Endothelial cell of umbilical vein (primary cell): ENCODE data around the gene RALGAPB. TPM values are rescaled to one million over a fixed set of nuclear protein-coding genes. Genes with fewer than 3 reads are reported as not detected.

Experiments used
- BruUV-seq: library from RNA; stranded (reverse); fragments of 400-500 nt; replicated peaks from 2 replicates; lab custom pipeline; 2021; lab: Mats Ljungman, UMichigan
- CTCF ChIA-PET: fragments of 300-600, 350-600 bp; sonication (Branson Sonifier 250); formaldehyde crosslinking; loops from one replicate; lab custom pipeline; 2021; ENCODE audit warnings: antibody characterized with exemption, inconsistent platforms; lab: Charles Lee
- POLR2A ChIA-PET: fragments of 300-600, 350-600 bp; sonication (Branson Sonifier 250); formaldehyde crosslinking; loops from one replicate; lab custom pipeline; 2021; ENCODE audit warnings: antibody characterized with exemption, inconsistent platforms; lab: Charles Lee
- DNase-seq: peaks from one replicate; pipeline ENCODE4 v3.0.0-alpha.2; 2011; ENCODE audit warnings: low read depth, low spot score
- FAIRE-seq: peaks from 2 replicates; lab custom pipeline; 2011; peaks lifted over from hg19 to GRCh38; lab: Jason Lieb, UNC
- H2AFZ ChIP-seq: 2 replicates; pipeline ENCODE4 v1.6.0; 2012; ENCODE audit warnings: low read depth, low read length, control low read depth, inconsistent platforms
- H3K27ac ChIP-seq: 2 replicates; pipeline ENCODE4 v1.5.1; 2011; ENCODE audit warnings: low read depth, mild to moderate bottlenecking, control low read depth, low read length, moderate library complexity; ENCODE audit not compliant: insufficient read depth
- H3K27me3 ChIP-seq, 2 experiments: 2 replicates each; pipeline versions ENCODE4 v1.6.0 to v1.6.1; 2011; ENCODE audit warnings: low read length in 2 of 2, mixed read lengths in 1 of 2; ENCODE audit not compliant: control insufficient read depth in 2 of 2, insufficient read depth in 2 of 2
- H3K36me3 ChIP-seq, 2 experiments: 2 replicates in 1 of 2; 3 replicates in 1 of 2; pipeline ENCODE4 v1.5.1; 2011; ENCODE audit warnings: low read length in 2 of 2, mild to moderate bottlenecking in 1 of 2, moderate library complexity in 1 of 2; ENCODE audit not compliant: control insufficient read depth in 2 of 2, insufficient read depth in 2 of 2; ENCODE audit errors: extremely low read depth in 1 of 2
- H3K4me1 ChIP-seq: 3 replicates; pipeline ENCODE4 v1.5.1; 2011; ENCODE audit warnings: mild to moderate bottlenecking, low read length; ENCODE audit not compliant: control insufficient read depth, insufficient read depth; ENCODE audit errors: extremely low read depth
- H3K4me2 ChIP-seq: 2 replicates; pipeline ENCODE4 v1.6.1; 2011; ENCODE audit warnings: low read length, control low read depth, mixed read lengths; ENCODE audit not compliant: insufficient read depth
- H3K4me3 ChIP-seq, 3 experiments: fragments of 200-600 bp in 1 of 3; sonication (generic), shearing (Covaris generic) in 1 of 3; replicated peaks in 1 of 3; 2 replicates each; pipeline ENCODE4 v1.5.1; 2011 to 2016; ENCODE audit warnings: control low read depth in 3 of 3, low read length in 3 of 3, mild to moderate bottlenecking in 2 of 3, inconsistent platforms in 1 of 3, low read depth in 1 of 3, moderate library complexity in 1 of 3; ENCODE audit not compliant: insufficient read depth in 1 of 3
- H3K79me2 ChIP-seq: 2 replicates; pipeline ENCODE4 v1.6.0; 2012; ENCODE audit warnings: low read length, inconsistent platforms; ENCODE audit not compliant: control insufficient read depth, insufficient read depth
- H3K9ac ChIP-seq: replicated peaks from 2 replicates; pipeline ENCODE3; 2011; ENCODE audit warnings: low read length, control low read depth; ENCODE audit not compliant: insufficient read depth; ENCODE audit errors: extremely low read depth
- H3K9me1 ChIP-seq: replicated peaks from 3 replicates; pipeline ENCODE4 v1.6.0; 2011; ENCODE audit warnings: mild to moderate bottlenecking, low read length; ENCODE audit not compliant: control insufficient read depth, insufficient read depth; ENCODE audit errors: extremely low read depth
- H3K9me3 ChIP-seq: replicated peaks from 2 replicates; pipeline ENCODE4 v1.5.1; 2012; ENCODE audit warnings: low read length, inconsistent platforms; ENCODE audit not compliant: control insufficient read depth, insufficient read depth
- H4K20me1 ChIP-seq: replicated peaks from 2 replicates; pipeline ENCODE3; 2011; ENCODE audit warnings: mild to moderate bottlenecking, low read length; ENCODE audit not compliant: control insufficient read depth, insufficient read depth; ENCODE audit errors: extremely low read depth
- EZH2 ChIP-seq: IDR thresholded peaks from 2 replicates; pipeline ENCODE4 v1.6.1; 2012; ENCODE audit warnings: borderline replicate concordance, low read depth, mild to moderate bottlenecking, moderate library complexity, low read length, inconsistent platforms; ENCODE audit not compliant: severe bottlenecking
- FOS ChIP-seq: IDR thresholded peaks from 2 replicates; pipeline ENCODE4 v1.6.1; 2011; ENCODE audit warnings: mild to moderate bottlenecking, low read length, moderate library complexity, borderline replicate concordance; ENCODE audit not compliant: insufficient read depth
- GATA2 ChIP-seq: IDR thresholded peaks from 2 replicates; pipeline ENCODE4 v1.7.0; 2011; ENCODE audit warnings: low read depth, mild to moderate bottlenecking, moderate library complexity, mixed read lengths, low read length; ENCODE audit not compliant: insufficient read length, insufficient read depth
- JUN ChIP-seq: IDR thresholded peaks from 2 replicates; pipeline ENCODE4 v1.6.1; 2011; ENCODE audit warnings: borderline replicate concordance, low read depth; ENCODE audit not compliant: insufficient read length, insufficient read depth
- MYC ChIP-seq: IDR thresholded peaks from one replicate; pipeline ENCODE4 v1.6.1; 2011; ENCODE audit warnings: mild to moderate bottlenecking, low read depth, low read length
- POLR2A ChIP-seq: IDR thresholded peaks from 2 replicates; pipeline ENCODE4 v1.6.1; 2012; ENCODE audit warnings: low read depth, mild to moderate bottlenecking, control low read depth, low read length
- POLR2AphosphoS5 ChIP-seq: IDR thresholded peaks from 2 replicates; pipeline ENCODE4 v1.6.1; 2012; ENCODE audit warnings: low read depth, mild to moderate bottlenecking, control low read depth, low read length, moderate library complexity; ENCODE audit not compliant: insufficient read depth
- dilution Hi-C: fragments of 300-500 bp; cut with MboI; formaldehyde crosslinking; loops from one replicate; pipeline ENCODE4 v1.15.0; 2019; ENCODE audit warnings: low sequenced_read_pairs; ENCODE audit not compliant: extremely low pct_ligation_motif_present
- intact Hi-C: fragments of 100-400 bp; cut with micrococcal nuclease; formaldehyde crosslinking; loops from one replicate; pipeline ENCODE4 v1.10.0; 2022
- polyA plus RNA-seq, 4 experiments: library from polyadenylated mRNA; depleted of rRNA in 3 of 4; stranded (reverse) in 3 of 4; unstranded in 1 of 4; fragments of >200 nt; gene quantifications; 2 replicates each; pipeline versions ENCODE4 v1.2.1 to v1.2.3, GENCODE V29; 2011 to 2012; ENCODE audit warnings: missing spikeins in 1 of 4
- total RNA-seq: library from RNA; stranded (reverse); gene quantifications from 2 replicates; pipeline ENCODE4 v1.2.3, GENCODE V29; 2021
- TF ChIP-seq, protein P1 (sequence below): IDR thresholded peaks from 2 replicates; pipeline ENCODE4 v1.6.1; 2011; ENCODE audit not compliant: insufficient read depth, insufficient read length
- TF ChIP-seq, protein P2 (sequence below), 2 donors: IDR thresholded peaks; 1 replicate in 1 of 2; 2 replicates in 1 of 2; pipeline ENCODE4 v1.5.1; 2011; ENCODE audit warnings: low read length in 2 of 2, mild to moderate bottlenecking in 2 of 2, moderate library complexity in 2 of 2, control low read depth in 1 of 2, inconsistent platforms in 1 of 2, low read depth in 1 of 2; ENCODE audit not compliant: insufficient read depth in 1 of 2; ENCODE audit errors: extremely low read depth in 1 of 2

RALGAPB gene
- total and polyA plus RNA-seq, 2 donors (not counting 3 experiments of a cell fraction or from before 2014, with no cell fraction given) = 12.8 to 38.7 TPM

DNA sequence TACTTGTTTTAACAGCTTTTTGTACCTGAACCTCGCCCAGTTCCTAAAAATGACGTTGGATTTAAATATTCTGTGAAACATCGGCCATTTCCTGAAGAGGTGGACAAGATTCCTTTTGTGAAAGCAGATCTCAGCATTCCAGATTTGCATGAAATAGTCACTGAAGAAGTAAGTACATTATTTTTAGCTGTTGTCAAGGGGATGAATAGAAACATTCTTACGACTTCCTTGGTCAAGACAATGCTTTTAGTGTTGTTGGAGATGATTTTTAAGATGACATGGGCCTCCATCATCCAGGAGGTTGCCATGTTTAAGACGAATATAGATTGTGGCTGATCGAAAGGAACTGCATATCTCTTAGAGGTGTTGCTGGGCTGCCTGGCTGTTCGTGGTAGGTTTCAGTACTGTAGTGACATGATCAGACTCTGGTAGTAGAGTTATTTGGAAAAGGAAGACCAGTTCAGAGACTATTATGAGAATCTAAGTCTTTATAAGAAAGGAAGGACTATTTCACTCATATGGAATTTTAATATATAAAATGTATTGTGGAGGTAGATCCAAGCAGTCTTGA, 78.5 kb downstream of the RALGAPB start:
- no peaks in the 10 kb centered on the region for H3K79me2 ChIP-seq
- peaks cover 9 to 16% of the 10 kb centered on the region in 2 experiments for H3K36me3 ChIP-seq
- H3K27me3 ChIP-seq = no peaks in the 10 kb centered on the region
- no peaks in the 10 kb centered on the region for H3K4me1 ChIP-seq
- intact Hi-C loops = no loop called here
- no peak overlapping the region for H3K9ac ChIP-seq
- BruUV-seq = no TSS peak
- H3K9me3 ChIP-seq = no peaks in the 10 kb centered on the region
- no peaks in the 10 kb centered on the region for H3K9me1 ChIP-seq
- no peak overlapping the region for H2AFZ ChIP-seq
- no peaks in the 10 kb centered on the region for H4K20me1 ChIP-seq
- CTCF ChIA-PET = no interaction called here
- H3K4me3 ChIP-seq = no peak overlapping the region
- no peak overlapping the region for H3K4me2 ChIP-seq
- TF ChIP-seq MYC (no peak), POLR2A (no peak), GATA2 (no peak), EZH2 (no peak), POLR2AphosphoS5 (no peak), JUN (no peak), FOS (no peak)
- TF ChIP-seq, protein P1, sequence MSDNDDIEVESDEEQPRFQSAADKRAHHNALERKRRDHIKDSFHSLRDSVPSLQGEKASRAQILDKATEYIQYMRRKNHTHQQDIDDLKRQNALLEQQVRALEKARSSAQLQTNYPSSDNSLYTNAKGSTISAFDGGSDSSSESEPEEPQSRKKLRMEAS = no peak
- TF ChIP-seq, protein P2, sequence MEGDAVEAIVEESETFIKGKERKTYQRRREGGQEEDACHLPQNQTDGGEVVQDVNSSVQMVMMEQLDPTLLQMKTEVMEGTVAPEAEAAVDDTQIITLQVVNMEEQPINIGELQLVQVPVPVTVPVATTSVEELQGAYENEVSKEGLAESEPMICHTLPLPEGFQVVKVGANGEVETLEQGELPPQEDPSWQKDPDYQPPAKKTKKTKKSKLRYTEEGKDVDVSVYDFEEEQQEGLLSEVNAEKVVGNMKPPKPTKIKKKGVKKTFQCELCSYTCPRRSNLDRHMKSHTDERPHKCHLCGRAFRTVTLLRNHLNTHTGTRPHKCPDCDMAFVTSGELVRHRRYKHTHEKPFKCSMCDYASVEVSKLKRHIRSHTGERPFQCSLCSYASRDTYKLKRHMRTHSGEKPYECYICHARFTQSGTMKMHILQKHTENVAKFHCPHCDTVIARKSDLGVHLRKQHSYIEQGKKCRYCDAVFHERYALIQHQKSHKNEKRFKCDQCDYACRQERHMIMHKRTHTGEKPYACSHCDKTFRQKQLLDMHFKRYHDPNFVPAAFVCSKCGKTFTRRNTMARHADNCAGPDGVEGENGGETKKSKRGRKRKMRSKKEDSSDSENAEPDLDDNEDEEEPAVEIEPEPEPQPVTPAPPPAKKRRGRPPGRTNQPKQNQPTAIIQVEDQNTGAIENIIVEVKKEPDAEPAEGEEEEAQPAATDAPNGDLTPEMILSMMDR (IDR thresholded peaks at IDR 0.05; ENCODE audit: extremely low read depth in 1 of 2, insufficient read depth in 1 of 2, low read depth in 1 of 2, low read length in 2 of 2) = no peak
- POLR2A ChIA-PET = no interaction called here
- DNase-seq = no peak
- no peak for FAIRE-seq
- H3K27ac ChIP-seq = no peak overlapping the region
- dilution Hi-C loops = no loop called here
